GM18951 (cell line): ENCODE measurements around the gene METTL17.
"Not testable (repeated sequence)": the region's sequence is repeated elsewhere in the genome, so short reads cannot be mapped to it uniquely, and the experiment has no call there.

Experiments
- POLR2A ChIP-seq: IDR thresholded peaks from 4 replicates; pipeline ENCODE4 v1.6.1; 2011; ENCODE audit warnings: mild to moderate bottlenecking; ENCODE audit not compliant: insufficient read length, insufficient read depth; ENCODE audit errors: extremely low read depth
- in situ Hi-C: fragments of 300-500 bp; cut with MboI; formaldehyde crosslinking; loops from one replicate; pipeline ENCODE4 v1.12.0; 2022; ENCODE audit warnings: low sequenced_read_pairs, mixed read lengths, inconsistent platforms; ENCODE audit not compliant: unreplicated experiment

Gene METTL17, protein sequence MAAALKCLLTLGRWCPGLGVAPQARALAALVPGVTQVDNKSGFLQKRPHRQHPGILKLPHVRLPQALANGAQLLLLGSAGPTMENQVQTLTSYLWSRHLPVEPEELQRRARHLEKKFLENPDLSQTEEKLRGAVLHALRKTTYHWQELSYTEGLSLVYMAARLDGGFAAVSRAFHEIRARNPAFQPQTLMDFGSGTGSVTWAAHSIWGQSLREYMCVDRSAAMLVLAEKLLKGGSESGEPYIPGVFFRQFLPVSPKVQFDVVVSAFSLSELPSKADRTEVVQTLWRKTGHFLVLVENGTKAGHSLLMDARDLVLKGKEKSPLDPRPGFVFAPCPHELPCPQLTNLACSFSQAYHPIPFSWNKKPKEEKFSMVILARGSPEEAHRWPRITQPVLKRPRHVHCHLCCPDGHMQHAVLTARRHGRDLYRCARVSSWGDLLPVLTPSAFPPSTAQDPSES

DNA sequence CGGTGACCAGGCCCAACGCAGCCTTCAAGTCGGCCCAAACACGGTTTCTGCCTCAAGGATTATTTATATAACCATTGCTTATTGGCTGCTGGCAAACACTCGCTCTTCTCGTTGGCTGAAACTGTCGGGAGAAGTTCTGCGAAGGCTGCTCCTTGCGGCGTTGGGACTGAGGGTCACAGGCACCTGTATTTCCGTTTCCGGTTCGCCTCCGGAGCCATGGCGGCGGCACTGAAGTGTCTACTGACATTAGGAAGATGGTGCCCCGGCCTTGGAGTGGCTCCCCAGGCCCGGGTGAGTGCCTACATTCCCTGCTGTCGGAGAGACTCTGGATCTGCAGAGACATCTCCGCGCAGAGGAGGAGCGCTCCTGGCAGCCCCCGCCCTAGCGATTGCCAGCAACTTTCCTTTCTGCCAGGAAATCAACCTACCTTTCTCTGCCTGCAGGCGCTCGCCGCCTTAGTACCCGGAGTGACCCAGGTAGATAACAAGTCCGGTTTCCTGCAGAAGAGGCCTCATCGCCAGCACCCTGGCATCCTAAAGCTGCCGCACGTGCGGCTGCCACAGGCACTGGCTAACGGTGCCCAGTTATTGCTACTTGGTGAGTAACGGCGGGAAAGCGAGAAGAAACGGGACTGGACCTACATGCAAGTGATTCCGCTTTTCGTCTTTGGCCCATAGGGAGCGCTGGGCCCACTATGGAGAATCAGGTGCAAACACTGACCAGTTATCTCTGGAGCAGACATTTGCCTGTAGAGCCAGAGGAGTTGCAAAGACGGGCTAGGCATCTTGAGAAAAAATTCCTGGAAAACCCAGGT, at the start of gene METTL17:
Gene METTL17, plus strand, starts transcription at position 194 of the 814 bp plus-strand sequence. Its CDS starts 23 bp downstream, at position 217.
- TF ChIP-seq POLR2A = peak; percentile 89
- in situ Hi-C loops = no loop called here

DNA sequence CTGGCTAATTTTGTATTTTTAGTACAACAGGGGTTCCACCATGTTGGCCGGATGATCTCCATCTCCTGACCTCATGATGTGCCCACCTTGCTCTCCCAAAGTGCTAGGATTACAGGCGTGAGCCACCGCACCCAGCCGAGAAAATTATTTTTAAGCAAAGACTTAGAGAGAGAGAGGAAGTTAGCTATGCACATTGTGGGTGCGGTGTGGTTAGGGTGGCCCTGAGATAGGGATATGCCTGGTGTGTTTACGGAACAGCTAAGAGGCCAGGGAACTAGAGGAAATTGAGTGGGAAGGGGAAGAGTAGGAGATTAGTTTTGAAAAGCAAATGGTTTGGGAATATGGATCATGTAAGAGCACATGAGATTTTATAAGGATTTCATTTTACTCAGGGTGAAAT, 44.6 kb upstream of the METTL17 start:
- in situ Hi-C loops = not testable (repeated sequence)

DNA sequence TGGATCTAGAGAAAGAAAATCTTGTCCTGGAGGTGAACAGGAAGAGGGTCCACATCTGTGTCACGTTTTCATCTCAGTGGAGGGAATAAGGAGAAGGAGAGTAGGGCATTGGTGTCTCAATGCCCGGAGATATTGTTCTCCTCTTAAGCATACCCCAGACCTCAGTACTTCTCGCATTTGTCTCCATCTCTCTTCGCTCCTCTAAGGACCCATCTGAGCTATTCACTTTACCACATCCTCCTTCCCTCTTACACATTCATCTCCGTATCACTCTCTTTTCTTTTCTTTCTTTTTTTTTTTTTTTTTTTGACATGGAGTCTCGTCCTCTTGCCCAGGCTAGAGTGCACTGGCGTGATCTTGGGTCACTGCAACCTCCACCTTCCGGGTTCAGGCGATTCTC, 43.1 kb upstream of the METTL17 start:
- in situ Hi-C loops = not testable (repeated sequence)

DNA sequence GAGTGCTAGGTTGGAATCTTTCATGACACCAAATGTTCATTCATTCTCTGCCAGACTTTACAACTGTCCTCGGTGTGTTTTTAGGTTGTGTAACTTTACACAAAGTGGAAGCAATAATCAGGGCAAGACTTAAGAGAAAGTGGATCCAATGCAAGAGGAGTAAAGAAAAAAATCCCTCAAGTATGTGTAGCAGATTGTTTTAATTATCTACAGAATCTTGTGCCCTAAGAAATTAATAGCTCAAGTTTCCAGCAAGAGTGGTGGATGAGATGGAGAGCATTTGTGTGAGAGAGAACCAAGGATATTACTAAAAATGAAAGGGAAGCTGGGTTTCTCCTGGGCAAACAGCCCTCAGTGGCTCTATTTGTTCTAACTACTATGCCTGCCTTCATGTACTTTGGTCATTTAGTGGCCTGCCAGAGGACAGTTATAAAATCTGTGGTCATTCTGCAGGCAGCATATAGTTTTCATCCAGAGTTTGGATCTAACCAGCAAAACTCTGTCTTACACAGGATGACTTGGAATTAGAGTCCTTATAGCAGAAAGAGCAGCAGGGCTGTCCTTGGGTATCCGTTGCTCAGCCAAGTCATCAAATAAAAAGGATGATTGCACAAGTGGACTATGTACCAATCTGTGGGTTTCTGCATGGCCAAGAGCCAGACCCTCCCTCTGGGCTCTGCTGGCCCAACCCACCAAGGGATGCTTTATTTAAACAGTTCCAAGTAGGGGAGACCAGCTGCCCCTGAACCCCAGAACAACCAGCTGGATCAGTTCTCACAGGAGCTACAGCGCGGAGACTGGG, 34.8 kb upstream of the METTL17 start, which contains the start of gene RNASE2:
Gene RNASE2, plus strand, starts transcription at position 752 of the 802 bp plus-strand sequence. CDS start 285 bp downstream, outside the sequence.
- in situ Hi-C loops = not testable (repeated sequence)

DNA sequence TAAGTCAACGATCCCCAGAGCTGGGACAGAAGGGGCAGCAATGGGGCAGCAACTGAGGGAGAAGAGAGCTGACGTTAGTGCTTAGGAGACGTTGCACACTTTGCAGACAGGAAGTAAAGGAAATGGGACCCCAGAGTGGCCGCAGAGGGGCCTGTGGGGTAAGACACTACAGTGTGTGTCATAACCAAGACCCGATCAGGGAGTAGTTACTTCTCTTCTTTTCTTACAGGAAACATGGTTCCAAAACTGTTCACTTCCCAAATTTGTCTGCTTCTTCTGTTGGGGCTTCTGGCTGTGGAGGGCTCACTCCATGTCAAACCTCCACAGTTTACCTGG, 34.3 kb upstream of the METTL17 start:
- in situ Hi-C loops = not testable (repeated sequence)

DNA sequence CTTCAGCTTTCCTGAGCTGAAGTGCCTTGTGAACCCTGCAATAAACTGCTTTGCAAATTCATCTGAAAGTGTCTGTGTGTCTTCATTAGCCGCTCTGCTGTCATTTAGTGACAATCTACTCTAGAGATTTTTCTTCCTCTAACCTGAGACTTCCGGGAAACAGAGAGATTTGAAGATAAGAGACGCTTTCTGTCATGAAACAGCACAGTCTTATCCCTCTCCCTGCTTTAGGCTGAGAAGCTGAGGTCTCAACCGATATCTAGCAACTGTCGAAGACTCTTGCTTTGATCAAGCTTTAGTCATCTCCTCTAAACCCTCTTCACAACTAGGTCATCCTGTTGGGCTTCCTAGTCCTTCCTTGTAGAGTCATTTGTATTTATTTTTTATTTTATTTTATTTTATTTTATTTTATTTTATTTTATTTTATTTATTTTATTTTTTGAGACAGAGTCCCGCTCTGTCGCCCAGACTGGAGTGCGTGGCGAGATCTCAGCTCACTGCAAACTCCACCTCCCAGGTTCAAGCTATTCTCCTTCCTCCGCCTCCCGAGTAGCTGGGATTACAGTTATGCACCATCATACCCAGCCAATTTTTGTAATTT, 33.3 kb upstream of the METTL17 start:
- no peak for TF ChIP-seq POLR2A
- in situ Hi-C loops = no loop called here

DNA sequence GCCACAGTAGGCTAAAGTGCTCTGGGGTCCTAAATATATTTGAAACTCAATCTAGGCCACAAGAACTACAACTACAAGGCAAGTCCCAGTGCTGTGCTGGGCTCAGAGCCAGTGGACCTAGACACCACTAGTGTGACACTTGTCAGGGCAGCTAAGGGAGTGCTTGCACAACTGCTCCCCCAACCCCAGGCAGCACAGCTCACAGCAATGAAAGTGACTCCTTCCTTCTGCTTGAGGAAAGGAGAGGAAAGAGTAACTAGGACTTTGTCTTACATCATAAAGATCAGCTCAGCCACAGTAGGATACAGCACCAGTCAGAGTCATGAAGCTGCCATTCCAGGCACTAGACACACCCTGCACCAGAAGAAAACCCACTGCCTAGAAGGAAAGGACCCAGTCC, 30.8 kb upstream of the METTL17 start:
- in situ Hi-C loops = not testable (repeated sequence)

DNA sequence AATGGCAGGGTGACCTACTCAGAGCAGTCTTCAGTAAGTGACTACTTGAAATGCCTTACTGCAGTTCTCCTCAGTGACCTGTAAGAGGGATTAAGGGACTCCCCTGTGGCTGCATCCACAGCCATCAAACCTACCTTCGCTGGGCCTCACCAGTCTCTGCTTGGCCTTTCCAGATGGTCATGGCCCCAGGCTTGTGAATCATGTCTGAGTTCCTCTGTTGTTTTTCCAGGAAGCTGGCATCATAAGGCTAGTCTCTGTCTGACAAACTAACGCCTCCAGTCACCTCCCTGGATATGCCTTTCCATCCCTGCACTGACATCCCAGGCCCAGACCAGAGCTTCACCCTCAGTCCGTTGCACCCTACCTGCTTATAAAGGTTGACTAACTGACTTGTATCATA, 20.4 kb upstream of the METTL17 start:
- TF ChIP-seq POLR2A = no peak

DNA sequence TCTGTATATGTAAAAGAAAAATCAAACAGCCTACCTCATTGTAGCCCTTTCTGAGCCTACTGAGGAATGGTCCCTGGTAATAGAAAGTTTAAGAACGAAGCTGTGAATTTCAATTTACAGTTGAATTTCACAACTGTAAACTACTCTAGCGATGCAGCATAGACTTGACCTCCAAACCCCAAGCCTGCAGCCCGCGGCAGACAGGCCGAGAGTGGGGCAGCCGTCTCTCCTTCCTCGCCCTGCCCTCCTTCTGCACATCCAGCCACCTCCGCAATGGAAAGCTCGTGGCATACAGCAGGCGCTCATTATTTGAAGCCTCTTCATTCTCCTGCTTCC, 19.2 kb upstream of the METTL17 start:
- in situ Hi-C loops = no loop called here
- TF ChIP-seq POLR2A = no peak

More for the DNA sequence above, 20.4 kb upstream of the METTL17 start:
- in situ Hi-C loops = no loop called here

DNA sequence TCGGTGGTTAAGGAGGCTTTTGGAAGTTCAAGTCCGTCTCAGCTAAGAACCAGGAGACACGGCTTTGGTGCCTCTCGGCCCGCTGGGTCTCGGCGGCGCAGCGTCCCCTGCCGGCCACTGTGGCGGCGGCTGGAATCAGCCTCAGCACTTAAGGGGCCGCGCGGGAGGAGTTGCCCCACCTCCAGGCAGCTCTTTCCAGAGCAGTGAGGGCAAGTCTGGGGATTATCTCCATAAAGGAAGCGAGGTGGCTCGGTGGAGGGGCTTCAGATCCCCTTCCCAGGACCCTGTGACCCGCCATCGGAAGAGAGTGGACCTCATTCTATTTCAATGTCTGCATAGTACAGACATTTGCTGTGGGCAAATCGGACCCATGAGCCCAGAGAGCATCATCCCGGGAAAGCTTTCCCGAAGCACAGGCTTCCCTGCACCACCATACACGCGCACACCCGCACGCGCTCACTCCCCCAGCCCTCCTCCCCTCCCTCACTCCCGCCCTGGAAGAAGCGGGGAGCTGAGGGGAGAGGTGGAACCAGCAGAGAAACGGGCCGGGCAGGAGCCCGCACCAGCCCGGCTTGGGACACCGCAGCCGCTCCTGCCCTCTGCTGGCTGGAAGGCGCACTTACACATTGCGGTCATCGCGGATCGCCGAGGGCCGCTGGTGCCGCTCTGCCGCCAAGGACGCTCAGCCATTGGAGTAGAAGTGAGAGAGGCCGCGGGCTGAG, 18.6 kb upstream of the METTL17 start:
- no peak for TF ChIP-seq POLR2A
- in situ Hi-C loops = no loop called here

DNA sequence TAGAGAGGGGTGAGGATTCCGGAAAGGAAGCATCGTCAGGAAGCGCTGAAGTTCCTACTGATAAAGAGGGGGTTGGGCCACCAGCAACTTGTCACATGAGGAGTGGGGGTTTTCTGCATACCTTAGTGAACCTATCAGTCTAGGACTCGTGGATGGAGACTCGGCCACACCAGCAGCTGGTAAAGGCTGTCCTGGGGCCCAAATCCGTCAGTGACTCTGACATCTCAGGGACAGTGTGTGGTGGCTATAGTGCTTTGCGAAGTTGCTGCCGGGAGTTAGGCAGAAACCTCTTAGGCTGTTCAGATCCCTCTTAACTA, 18.1 kb upstream of the METTL17 start:
- TF ChIP-seq POLR2A = no peak
- in situ Hi-C loops = no loop called here

DNA sequence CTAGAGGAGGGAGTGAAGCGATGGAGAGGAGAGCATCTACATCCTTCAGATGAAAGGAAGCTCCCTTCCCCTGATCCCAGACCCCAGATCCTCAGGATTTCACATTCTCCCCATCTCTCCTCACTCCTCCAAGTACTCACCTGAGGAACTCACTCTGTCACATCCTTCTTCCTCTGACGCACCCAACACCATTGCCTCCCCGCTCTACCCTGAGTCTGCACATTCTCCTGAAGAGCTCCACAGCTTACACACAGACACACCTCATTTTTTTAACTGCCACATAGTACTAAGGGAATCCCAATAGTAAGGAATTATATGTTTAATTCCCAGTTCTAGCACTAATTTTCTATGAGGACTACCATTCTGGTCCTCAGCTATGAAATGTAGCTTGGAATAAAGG, 16.3 kb upstream of the METTL17 start:
- TF ChIP-seq POLR2A = no peak
- in situ Hi-C loops = no loop called here

DNA sequence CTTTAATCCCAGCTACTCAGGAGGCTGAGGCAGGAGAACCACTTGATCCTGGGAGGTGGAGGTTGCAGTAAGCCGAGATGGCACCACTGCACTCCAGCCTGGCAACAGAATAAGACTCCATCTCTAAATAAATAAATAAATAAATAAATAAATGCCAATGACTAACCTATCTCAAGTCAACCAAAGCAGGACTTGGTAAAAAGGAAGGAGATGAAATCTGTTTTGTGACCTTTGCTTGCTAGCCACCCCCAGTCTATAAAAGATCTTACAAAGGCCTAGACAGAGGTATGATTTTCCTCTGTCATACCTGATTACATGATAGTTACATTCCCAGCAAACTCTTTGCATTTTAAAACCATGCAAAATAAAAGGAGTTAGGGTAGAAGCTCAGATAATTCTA, 13.5 kb upstream of the METTL17 start:
- in situ Hi-C loops = no loop called here
- no peak for TF ChIP-seq POLR2A
